Neural cell (in vitro differentiated cells): ENCODE measurements around the gene PLA2G4B. TPM values are rescaled to one million over a fixed set of nuclear protein-coding genes. Genes with fewer than 3 reads are reported as not detected.

Experiments used
- H2AFZ ChIP-seq: fragments of 200-600, 300-800 bp; sonication (generic), shearing (Covaris generic); 2 replicates; pipeline ENCODE4 v1.6.0; 2014; ENCODE audit warnings: low read depth, mild to moderate bottlenecking, antibody characterized with exemption, low read length, moderate library complexity
- H3F3A ChIP-seq: fragments of 200-600 bp; shearing (Covaris generic); 2 replicates; pipeline ENCODE4 v1.6.1; 2016; ENCODE audit warnings: mild to moderate bottlenecking, moderate library complexity, mixed read lengths, antibody characterized with exemption, low read length; ENCODE audit not compliant: insufficient read depth, poor library complexity, severe bottlenecking
- H3K27ac ChIP-seq: fragments of 200-600, 300-800 bp; sonication (generic), shearing (Covaris generic); 2 replicates; pipeline ENCODE4 v1.5.1; 2014; ENCODE audit warnings: mild to moderate bottlenecking, low read length, moderate library complexity
- H3K27me3 ChIP-seq: fragments of 300-800, 200-600 bp; sonication (generic), shearing (Covaris generic); 2 replicates; pipeline ENCODE4 v1.6.0; 2014; ENCODE audit warnings: mild to moderate bottlenecking, low read depth, low read length, moderate library complexity; ENCODE audit not compliant: insufficient read depth
- H3K36me3 ChIP-seq: fragments of 300-800, 200-600 bp; sonication (generic), shearing (Covaris generic); 2 replicates; pipeline ENCODE4 v1.5.1; 2014; ENCODE audit warnings: mild to moderate bottlenecking, antibody characterized with exemption, low read length, moderate library complexity; ENCODE audit not compliant: insufficient read depth
- H3K4me2 ChIP-seq: fragments of 300-800, 200-600 bp; sonication (generic), shearing (Covaris generic); 2 replicates; pipeline ENCODE4 v1.6.0; 2014; ENCODE audit warnings: mild to moderate bottlenecking, low read length
- H3K4me3 ChIP-seq: fragments of 300-800, 200-600 bp; sonication (generic), shearing (Covaris generic); 2 replicates; pipeline ENCODE4 v1.5.1; 2014; ENCODE audit warnings: mild to moderate bottlenecking, low read length, moderate library complexity
- H3K79me2 ChIP-seq: fragments of 200-600 bp; shearing (Covaris generic); replicated peaks from 2 replicates; pipeline ENCODE4 v1.6.0; 2014; ENCODE audit warnings: mild to moderate bottlenecking, low read length, moderate library complexity; ENCODE audit not compliant: insufficient read depth
- H3K9ac ChIP-seq: fragments of 300-800, 200-600 bp; sonication (generic), shearing (Covaris generic); 2 replicates; pipeline ENCODE4 v1.6.1; 2016; ENCODE audit warnings: mild to moderate bottlenecking, low read length, mixed read lengths
- H3K9me2 ChIP-seq: fragments of 200-600 bp; shearing (Covaris generic); 2 replicates; pipeline ENCODE4 v1.6.1; 2016; ENCODE audit warnings: mild to moderate bottlenecking, low read length, mixed read lengths; ENCODE audit not compliant: insufficient read depth
- H3K9me3 ChIP-seq: fragments of 200-600, 300-800 bp; sonication (generic), shearing (Covaris generic); 2 replicates; pipeline ENCODE4 v1.6.1; 2016; ENCODE audit warnings: mild to moderate bottlenecking, mixed run types, low read length, moderate library complexity, mixed read lengths
- H4K20me1 ChIP-seq: fragments of 200-600 bp; shearing (Covaris generic); 2 replicates; pipeline ENCODE4 v1.6.1; 2016; ENCODE audit warnings: mild to moderate bottlenecking, mixed run types; ENCODE audit not compliant: insufficient read depth
- CTCF ChIP-seq: fragments of 450-650 bp; IDR thresholded peaks from 2 replicates; pipeline ENCODE4 v1.5.1; 2014; ENCODE audit warnings: antibody characterized with exemption, mild to moderate bottlenecking, moderate library complexity; ENCODE audit not compliant: poor library complexity, severe bottlenecking
- MXI1 ChIP-seq: fragments of 450-650 bp; conservative IDR thresholded peaks from 2 replicates; pipeline ENCODE4 v1.6.1; 2014; ENCODE audit warnings: antibody characterized with exemption, mild to moderate bottlenecking; ENCODE audit not compliant: poor library complexity, severe bottlenecking
- POLR2AphosphoS5 ChIP-seq: IDR thresholded peaks from 2 replicates; pipeline ENCODE4 v1.6.1; 2012
- RAD21 ChIP-seq: fragments of 450-650 bp; conservative IDR thresholded peaks from 2 replicates; pipeline ENCODE4 v1.6.1; 2014; ENCODE audit warnings: antibody characterized with exemption, mild to moderate bottlenecking, moderate library complexity
- REST ChIP-seq: IDR thresholded peaks from 2 replicates; pipeline ENCODE4 v1.6.1; 2012; ENCODE audit warnings: borderline replicate concordance
- SMC3 ChIP-seq: fragments of 450-650 bp; conservative IDR thresholded peaks from 2 replicates; pipeline ENCODE4 v1.6.1; 2014; ENCODE audit warnings: antibody characterized with exemption, mild to moderate bottlenecking, moderate library complexity; ENCODE audit not compliant: poor library complexity
- polyA plus RNA-seq: library from polyadenylated mRNA; depleted of rRNA; stranded (reverse); fragments of >200 nt; gene quantifications from 2 replicates; pipeline ENCODE4 v1.2.3, GENCODE V29; 2014

PLA2G4B gene
- polyA plus RNA-seq, 1 donor from 2014 or later: 11.3 TPM

- H3K9me2 ChIP-seq: no peaks in the 10 kb centered on the region
- no peaks in the 10 kb centered on the region for H3K27me3 ChIP-seq
- no peaks in the 10 kb centered on the region for H3F3A ChIP-seq
- no peak overlapping the region for H3K27ac ChIP-seq
- H3K4me2 ChIP-seq: no peak overlapping the region
- no peak overlapping the region for H2AFZ ChIP-seq
- H3K79me2 ChIP-seq: no peaks in the 10 kb centered on the region
- H3K9ac ChIP-seq: no peak overlapping the region
- H4K20me1 ChIP-seq: no peaks in the 10 kb centered on the region
- no peak overlapping the region for H3K4me3 ChIP-seq
- H3K9me3 ChIP-seq: no peaks in the 10 kb centered on the region
- TF ChIP-seq RAD21: peak; percentile 81
- peak; percentile 79 for TF ChIP-seq SMC3
- no peak for TF ChIP-seq REST
- no peak for TF ChIP-seq POLR2AphosphoS5
- peak; percentile 74 for TF ChIP-seq CTCF
- H3K36me3 ChIP-seq: peaks cover 3% of the 10 kb centered on the region
Observed at GRCh38 chr15:41811432-41812195, 27.0 kb upstream of the PLA2G4B start.

- Histone ChIP-seq H4K20me1 (no peaks in the 10 kb centered on the region), H3K4me2 (no peak overlapping the region), H3K79me2 (no peaks in the 10 kb centered on the region), H3K4me3 (no peak overlapping the region), H3F3A (no peaks in the 10 kb centered on the region), H2AFZ (no peak overlapping the region), H3K36me3 (peaks cover 7% of the 10 kb centered on the region), H3K27ac (no peak overlapping the region), H3K9ac (no peak overlapping the region), H3K9me2 (no peaks in the 10 kb centered on the region), H3K9me3 (no peaks in the 10 kb centered on the region), H3K27me3 (no peaks in the 10 kb centered on the region)
- TF ChIP-seq POLR2AphosphoS5: no peak
- TF ChIP-seq CTCF: no peak
- TF ChIP-seq MXI1: no peak
- no peak for TF ChIP-seq REST
- TF ChIP-seq RAD21: no peak
- no peak for TF ChIP-seq SMC3
Observed at GRCh38 chr15:41812820-41813375, 25.7 kb upstream of the PLA2G4B start.
